Measurements from ENCODE around the gene CFAP410.

DNA sequence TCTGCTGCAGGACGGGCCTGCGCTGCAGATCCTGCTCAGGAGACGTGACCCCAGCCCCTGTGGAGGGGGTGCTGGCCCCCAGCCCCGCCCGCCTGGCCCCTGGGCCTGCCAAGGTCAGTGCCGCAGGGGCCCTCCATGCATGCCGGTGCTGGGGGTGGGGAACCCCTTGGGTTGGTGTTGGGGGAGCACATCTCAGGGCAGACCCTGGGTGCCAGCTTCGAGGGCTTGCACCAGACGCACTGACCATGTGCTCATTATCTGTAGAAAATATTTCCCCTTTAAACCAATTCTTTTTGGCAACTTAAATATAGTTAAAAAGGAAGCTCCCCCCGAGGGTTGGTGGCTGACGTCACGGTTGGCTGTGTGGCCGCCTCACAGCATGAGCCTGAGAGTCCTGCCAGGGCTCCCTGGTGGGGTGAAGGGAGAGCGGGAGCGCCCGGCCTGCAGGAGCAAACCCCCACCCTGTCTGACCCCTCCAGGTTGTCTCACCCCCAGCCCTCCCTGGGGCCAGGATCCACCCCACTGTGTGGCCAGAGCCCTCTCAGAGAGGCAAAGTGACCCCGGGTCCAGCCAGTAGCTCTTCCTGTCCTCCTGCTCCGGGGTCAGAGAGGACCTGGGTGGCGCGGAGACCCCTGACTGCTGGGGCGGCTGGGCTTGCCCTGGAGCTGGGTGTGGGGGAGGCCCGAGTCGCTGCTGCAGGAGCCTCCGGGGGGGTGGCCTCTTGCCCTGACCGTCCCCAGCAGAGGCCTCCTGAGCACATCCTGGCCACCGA is 44.6 kb downstream of the CFAP410 start:
- TF ChIP-seq, protein P1, sequence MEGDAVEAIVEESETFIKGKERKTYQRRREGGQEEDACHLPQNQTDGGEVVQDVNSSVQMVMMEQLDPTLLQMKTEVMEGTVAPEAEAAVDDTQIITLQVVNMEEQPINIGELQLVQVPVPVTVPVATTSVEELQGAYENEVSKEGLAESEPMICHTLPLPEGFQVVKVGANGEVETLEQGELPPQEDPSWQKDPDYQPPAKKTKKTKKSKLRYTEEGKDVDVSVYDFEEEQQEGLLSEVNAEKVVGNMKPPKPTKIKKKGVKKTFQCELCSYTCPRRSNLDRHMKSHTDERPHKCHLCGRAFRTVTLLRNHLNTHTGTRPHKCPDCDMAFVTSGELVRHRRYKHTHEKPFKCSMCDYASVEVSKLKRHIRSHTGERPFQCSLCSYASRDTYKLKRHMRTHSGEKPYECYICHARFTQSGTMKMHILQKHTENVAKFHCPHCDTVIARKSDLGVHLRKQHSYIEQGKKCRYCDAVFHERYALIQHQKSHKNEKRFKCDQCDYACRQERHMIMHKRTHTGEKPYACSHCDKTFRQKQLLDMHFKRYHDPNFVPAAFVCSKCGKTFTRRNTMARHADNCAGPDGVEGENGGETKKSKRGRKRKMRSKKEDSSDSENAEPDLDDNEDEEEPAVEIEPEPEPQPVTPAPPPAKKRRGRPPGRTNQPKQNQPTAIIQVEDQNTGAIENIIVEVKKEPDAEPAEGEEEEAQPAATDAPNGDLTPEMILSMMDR (IDR thresholded peaks at IDR 0.05) = no peak
- TF ChIP-seq EZH2 (IDR thresholded peaks at IDR 0.05; ENCODE audit: borderline replicate concordance, insufficient read depth, low read depth, low read length, poor library complexity, severe bottlenecking) = no peak

All from B cell (primary cell).